ENCODE measurements around the gene FGD1.

Gene FGD1

DNA sequence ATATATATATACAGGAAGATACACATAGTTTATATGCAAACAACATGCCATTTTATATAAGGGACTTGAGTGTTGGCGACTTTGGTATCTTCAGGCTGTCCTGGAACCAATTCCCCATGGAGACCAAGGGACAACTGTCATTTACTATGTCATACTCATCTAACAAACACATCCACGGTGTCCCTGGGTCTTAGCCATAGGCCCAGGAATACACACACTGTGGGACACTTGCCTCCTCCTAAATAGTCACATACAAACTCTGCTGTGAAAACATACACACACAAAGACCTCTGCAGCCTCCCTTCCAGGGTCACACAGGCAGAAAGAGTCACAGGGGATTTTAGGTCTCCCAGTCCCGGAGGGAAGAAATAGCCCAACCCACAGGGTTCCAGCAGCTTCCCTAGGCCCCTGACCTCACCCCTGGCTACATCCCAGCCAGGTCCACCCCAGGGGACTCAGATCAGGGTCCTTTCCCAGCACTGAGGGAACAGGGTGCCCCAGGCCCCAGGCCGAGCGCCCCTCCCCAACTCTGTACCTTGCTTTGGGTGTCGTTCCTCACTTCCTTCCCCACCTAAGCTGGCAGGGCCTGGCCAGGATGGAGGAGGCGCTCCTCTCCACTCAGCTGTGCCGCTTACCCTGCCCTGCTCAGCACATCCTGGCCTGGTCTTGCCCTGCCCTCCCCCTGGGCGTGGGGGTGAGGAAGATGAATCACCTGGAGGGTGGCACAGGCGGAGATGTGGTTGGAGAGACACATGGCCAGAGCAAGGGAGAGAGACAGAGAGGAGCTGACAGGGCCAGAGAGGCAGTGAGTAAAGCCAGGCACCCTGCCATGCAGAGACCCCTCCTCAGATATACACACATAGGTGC lies 21.8 kb downstream of the FGD1 start:
- DNase-seq (ENCODE audit: low spot score) = no peak

DNA sequence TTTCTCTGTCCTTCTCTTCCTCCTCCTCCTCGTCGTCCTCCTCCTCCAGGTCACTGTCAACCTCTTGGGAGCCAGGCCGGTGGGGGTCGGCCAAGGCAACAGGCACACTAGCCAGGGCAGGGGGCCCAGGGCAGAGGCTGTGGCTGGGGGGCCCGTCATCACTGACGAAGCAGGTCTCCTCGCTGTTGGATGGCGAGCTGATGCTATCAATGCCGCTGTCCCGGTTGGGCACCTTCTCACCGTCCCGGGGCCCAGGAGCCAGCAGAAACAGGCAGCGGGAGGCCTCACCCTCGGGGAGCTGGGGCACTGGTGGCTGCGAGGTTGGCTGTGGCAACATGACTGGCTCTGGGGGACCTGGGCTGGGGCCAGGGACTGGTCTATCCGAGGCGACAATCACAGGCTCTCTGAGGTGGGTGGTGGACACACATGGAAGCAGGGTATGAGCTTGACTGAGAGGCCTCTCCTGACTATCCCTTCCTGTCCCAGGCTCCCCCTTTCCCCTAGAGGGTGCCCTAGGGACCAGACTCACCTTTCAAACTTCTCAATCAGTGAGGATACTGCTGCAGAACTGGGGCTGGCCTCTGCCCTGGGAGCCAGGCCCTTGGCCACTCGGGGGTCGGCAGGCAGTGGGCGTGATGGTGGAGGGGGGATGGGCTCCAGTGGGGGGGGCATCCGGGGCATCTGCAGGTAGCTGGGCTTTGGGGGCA lies 25.8 kb downstream of the FGD1 start:
- no peak for DNase-seq (ENCODE audit: low spot score)

DNA sequence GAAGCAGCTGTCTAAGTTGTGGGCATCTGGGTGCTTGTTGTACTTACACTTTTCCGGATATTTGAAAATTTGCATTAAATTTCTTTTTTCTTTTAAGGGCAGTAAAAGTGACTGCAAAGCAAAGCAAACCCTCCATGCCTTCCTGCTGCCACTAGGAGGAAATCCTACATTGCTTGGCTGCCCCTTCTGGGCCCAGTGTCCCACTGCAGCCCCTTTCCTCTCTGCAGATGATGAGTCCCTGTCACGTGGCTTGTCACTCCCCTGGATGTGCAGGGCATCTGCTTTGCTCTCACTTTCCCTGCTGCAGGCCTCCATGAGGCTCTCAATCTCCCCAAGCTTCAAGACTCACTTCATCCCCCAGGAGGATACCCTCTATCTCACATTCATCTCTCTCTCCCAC lies 43.1 kb downstream of the FGD1 start:
- DNase-seq (ENCODE audit: low spot score) = peak; percentile 28

DNA sequence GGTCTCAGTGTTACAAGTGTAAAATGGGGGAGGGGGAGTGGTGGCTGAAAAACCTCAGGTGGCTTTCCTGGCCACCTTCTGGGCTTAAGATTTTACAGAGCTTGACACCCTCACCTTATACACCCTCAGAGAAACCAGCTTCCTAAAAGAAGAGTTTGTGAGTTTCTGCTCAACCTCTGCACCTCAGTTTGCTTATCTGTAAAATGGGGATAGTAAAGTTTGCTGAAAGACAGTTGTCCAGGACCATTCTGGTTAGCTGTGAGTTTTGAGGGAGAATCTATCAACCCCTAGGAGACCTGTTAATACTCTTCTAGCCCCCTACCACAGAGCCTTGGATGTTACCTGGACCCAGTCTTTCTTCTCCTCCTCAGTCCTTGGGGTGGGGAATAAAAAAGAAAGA lies 46.1 kb downstream of the FGD1 start:
- DNase-seq (ENCODE audit: low spot score) = no peak

DNA sequence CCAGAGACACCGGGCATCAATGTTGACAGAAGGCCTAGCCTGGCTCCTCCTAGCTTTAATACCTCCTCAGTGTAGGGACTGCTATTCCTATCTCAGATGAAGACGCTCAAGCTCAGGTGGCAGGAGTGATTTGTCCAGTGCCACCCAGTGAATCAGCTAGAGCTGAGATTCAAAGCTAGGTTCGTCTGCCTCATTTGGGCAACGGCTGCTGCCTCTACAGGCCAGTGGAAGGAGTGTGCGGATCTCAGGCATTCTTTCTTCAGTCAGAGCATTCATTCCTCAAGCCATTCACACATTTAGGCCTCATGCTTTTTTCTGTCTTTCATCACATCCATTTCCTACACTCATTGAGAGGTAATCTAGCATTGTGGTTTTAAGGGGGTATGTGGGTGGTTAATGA lies 48.6 kb downstream of the FGD1 start:
- no peak for DNase-seq (ENCODE audit: low spot score)

DNA sequence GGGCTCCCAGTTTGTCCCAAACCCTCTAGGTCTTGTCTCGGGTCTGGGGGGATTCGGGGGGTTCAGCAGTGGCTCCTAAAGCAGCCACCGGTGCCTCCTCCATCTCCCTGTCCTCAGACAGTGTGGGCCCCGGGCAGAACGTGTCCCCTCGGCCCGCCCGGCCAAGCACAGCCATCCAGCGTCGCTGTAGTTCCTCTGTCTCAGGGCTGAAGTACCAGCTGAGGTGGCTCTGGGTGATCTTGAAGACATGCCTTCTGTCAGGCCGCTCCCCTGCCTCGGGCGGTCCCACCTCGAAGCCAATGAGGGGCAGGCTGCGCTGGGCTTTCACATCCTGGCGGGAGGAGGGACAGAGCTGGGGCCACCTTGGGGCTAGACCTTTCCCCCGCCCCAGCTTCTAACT lies 50.0 kb downstream of the FGD1 start:
- DNase-seq (ENCODE audit: low spot score) = no peak

DNA sequence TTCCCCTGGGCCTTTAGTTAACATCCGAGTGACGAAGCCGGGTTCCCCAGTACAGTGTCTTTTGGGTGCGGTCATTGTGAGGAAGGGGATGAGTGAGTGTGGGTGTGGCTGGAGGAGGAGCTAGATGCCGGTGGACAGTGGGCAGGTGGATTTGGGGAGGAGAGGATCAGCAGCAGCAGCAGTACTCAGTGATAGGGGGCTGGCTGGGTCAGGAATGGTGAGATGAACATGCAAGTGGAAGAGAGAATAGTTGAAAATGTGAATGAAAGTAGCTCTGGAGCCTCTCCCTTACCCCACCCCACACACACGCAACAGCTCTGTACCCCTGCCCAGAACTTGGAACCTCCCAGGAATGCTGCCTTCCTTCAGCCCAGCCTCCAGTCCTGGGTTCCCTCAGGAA lies 51.3 kb downstream of the FGD1 start:
- no peak for DNase-seq (ENCODE audit: low spot score)

DNA sequence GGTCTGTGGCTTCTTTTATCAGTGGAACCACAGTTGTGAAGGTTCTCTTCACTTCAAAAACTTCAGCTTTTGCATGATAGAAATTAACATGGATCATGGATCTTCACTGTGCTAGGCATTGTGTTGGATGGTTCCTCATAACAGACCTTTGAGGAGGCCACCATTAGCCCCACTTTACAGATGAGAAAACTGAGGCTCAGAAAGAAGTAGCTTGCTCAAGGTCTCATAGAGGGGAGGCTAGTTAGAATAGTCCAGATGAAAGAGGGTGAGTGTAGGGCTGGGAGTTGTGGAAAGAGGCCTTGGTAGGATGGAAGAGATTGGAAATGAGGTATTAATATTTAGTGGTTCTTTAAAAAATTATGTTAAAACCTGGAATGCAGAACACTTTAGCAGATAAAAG lies 53.2 kb downstream of the FGD1 start:
- DNase-seq (ENCODE audit: low spot score) = no peak

DNA sequence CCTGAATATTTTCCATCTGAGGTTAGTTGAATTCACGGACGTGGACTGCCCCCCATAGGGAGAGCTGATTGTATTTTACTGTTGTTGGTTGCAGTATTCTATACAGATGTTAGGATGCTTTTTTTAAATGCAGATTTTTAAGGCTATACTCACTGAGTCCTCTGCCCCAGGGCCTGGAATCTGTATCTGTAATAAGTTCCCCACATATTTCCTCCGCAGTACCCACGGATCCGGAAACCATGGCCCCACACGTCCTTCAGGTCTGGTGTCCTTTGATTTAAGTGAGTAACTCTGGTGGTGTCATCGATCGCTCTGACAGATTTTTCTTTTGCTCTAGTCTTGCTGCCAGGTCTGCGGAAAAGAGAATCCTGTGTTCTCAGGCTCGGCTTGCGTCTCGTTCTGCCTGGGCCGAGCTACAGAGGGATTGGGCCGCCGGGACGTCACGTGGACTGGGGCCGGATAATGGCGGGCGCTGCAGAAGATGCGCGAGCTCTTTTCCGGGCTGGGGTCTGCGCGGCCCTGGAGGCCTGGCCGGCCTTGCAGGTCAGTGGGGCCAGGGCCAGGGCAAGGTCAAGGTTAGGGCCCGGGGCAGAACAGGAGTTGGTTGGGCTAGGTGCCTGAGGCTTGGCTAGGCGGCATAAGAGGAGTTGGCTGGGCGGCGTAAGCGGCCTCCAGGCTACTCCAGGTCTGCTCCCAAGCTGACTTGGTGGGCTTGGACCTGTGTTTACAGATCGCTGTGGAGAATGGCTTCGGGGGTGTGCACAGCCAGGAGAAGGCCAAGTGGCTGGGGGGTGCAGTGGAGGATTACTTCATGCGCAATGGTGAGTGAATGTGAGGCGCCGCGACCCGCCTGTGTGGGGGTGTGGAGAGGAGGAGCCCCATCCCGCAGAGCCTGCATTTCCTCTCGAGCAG lies 55.8 kb downstream of the FGD1 start, which contains the start of gene TSR2:
TSS of gene TSR2 (plus strand) at position 445 of the 912 bp plus-strand sequence. CDS start at position 463, 18 bp downstream.
- peak; percentile 77 for DNase-seq (ENCODE audit: low spot score)

DNA sequence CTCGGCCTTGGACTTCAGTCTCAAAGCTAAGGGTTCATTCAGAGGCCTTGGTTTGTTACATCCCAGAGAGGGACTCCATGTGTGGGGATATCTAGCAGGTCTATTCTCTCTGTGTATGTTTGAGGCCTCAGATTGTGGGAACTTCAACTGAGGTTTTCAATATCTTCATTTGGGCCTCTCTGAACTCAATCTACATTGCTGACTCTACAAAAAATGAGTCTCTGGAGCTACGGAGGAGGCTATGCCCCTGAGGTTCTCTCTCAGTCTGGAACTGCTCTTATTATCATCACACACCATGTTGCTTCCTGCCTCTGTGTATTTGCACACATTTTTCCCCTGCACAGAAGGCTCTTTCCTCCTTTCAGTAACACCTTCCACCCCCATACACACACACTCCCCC lies 60.9 kb downstream of the FGD1 start:
- no peak for DNase-seq (ENCODE audit: low spot score)

DNA sequence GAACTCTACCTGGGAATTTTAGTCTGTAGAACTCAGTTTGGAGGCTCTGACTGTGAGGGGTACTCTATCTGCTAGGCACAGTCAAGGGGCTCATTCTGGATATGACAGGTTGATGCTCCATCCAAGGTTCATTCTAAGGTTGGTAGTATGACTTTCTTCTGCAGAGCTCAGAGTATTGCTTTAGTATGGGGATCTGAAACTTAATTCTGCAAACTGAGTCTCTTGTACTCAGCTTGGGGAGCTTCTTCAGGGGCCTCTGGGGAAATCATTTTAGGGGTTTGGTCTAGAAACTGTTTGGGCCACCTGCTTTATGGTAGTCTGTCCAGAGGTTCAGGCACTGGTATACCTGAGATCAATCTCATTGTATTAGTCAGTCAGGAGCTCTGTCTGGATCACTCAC lies 65.5 kb downstream of the FGD1 start:
- DNase-seq (ENCODE audit: low spot score) = no peak

DNA sequence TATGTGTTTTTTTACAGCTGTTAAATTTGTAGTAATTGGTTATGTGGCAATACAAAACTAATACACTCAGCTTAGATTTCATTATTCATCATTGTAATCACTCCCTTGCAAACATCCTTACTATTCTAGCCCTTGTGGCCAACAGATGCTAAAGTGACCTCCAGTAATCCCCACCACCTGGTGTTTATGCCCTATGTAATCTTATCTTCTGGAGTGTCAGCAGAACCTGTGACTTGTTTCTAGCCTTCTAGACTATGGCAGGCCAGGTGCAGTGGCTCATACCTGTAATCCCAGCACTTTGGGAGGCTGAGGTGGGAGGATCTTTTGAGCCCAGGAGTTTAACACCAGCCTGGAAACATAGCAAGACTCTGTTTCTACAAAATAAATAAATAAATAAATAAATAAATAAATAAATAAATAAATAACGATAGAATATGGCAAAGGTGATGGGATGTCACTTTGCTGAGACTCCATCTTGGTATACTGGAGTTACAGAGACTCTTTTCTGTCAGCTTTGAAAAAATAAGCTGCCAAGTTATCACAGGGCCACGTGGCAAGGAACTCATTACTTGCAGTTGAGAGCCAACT lies 68.1 kb downstream of the FGD1 start:
- DNase-seq (ENCODE audit: low spot score) = no peak

DNA sequence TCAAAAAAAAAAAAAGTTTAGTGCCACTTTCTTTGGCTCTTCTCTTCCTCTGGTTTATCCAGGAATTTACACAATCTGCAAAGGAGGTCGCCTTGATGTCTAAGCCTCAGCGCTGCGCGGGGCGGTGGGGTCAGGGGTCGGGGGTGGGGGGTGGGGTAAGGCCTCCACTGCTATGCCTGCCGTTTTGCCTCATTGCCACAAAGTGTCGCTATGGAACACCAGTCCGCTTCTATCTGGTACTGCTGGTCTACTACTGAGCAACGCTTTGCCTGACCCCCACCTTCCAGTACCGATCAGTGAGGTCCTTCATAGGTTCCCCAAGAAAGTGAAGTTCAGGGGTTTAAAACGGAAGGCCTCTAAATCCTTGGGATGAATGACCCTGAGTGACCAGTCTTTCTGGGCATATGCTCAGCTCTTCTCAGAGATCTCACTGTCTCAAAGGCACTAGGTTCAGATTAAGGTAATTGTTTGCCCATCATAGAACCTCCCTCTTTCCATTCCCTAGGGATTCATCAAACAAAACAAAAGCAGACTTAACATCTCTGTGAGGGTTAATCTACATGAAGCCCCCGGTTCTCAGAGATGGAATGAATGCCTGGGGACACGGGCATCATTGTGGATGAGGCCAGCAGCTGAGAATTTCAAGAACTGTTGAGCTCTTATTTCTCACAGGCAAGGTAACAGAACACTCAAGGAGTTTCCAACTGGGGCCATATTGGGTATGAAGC lies 72.7 kb downstream of the FGD1 start:
- DNase-seq (ENCODE audit: low spot score) = no peak

DNA sequence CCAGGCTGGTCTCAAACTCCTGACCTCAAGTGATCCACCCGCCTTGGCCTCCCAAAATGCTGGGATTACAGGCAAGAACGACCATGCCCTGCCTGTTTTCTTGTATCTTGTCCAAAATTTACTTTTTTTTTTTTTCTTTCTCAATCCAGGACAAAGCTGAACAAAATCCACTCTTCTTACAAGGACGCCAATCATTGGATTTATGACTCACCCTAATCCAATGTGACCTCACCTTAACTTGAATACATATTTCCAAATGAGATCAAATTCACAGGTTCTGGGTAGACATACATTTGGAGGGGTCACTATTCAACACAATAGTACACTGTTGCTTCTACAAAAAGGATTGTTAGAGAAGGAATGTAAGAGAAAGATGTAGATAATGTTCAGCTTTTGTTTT lies 73.9 kb downstream of the FGD1 start:
- DNase-seq (ENCODE audit: low spot score) = no peak

DNA sequence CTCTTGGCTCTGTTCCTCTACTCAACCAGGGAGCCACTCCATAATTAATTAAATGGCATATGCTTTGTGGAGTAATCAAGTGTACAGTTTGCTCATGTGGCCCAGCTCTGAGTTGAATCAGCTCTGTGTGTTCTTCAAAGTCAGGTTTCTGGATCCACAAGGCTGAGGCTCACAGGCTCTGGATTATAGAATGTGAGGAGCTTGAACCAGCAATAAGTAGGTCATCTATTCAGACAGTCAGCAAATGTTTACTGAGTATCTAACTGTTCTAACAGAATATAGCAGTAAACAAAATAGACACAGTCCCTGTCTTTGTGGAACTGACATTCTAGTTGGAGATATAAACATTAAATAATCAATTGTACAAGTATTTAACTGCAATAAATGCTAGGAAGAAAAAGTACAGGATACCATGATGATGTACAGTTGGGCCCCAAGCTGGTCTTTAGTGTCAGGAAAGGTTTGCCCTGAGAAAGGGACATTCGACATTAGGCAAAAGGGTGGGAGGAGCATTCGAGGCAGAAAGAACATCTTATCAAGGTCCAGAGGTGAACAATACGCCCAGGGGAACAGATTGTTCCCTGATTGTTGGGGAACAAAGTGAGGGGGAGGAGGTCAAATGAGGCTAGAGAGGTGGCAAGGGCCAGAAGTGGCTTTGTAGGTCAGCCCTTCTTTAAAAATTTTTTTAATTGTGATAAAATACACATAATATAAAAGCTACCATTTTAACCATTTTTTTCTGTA lies 76.3 kb downstream of the FGD1 start:
- no peak for DNase-seq (ENCODE audit: low spot score)

DNA sequence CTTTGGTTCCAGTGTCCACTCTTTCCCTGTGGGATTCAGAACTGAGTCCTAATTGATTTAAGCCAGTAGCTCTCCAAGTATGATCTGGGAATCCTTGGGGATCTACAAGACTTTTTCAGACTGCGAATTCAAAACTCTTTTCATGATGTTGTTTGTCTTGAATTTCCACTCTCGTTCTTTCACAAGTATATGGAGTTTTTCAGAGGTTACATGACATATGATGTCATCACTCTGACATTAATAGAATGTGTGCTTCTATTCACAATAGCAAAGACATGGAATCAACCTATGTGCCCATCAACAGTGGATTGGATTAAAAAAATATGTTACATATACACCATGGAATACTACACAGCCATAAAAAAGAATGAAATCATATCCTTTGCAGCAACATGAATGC lies 79.1 kb downstream of the FGD1 start:
- DNase-seq (ENCODE audit: low spot score) = no peak

DNA sequence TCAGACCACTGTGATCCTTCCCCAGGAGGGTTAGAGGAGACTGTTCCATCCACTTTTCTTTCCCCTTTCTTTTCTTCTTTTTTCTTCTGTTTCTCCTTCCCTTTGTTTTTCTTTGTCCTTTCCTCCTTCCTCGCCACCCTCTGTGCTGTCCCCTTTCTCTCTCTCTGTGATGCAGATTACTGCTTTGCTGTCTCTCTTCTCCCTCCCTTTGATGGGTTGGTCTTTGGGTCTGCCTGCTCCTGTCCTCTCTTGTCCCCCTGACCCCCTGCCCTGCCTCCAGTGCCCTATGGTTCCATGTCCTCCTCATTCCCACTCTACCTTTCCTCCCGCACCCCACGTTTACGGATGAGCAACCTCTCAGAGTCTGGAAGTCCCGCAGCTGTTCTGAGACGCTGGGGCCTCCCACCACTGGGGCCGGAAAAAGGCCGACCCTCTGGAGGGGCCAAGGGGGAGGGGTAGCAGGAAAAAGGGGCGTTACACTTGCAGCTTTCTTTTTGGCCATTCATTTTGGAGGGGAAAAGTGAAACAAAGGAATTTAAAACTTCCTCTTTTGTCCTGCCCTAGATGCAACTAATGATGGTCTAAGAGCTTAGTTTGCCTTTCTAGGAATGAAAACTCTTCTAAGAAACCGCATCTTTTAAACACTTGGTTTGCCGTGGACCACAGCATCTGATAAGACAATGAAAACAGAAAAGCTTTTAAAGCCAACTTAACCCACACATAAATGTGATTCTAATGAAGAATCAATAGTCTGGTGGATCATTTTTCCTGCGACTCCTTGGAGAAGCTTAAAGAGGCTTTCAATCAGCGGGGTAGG lies 80.3 kb downstream of the FGD1 start:
- no peak for DNase-seq (ENCODE audit: low spot score)

DNA sequence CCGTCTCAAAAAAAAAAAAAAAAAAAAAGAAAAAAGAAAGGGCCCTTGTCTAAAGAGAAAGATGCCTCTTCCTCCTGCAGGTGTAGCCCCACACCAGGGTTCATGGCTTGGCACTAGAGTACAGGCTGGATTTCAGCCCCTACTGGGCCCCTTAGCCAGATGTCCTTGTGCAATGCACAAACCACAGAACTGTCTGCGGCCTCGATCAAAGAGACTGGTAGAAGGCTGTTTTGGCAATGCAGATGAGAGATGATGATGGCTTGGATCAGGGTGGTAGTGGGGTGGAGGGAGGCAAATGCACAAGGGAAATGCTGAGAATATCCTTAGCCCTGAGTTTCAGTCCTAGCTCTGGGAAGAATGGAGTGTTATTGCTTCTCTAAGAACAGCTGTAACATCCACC lies 82.3 kb downstream of the FGD1 start:
- no peak for DNase-seq (ENCODE audit: low spot score)

DNA sequence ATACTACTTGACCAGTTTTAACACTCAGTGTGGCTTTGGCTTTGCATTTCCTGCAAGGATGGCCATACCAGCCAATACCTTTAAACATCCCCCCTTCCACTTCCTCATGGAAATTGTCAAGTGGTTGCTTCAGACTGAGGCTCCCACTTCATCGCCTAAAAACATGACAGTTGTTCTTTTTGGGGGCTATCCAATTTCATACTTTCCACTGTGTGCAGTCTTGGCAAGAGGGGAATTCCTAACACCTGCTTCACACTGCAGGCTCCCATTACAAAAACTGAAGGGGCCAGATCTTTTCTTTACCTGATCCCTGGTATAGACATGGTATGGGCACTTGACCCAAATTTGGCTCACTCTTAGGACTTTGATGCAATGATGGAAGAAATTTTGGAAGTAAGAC lies 84.3 kb downstream of the FGD1 start:
- DNase-seq (ENCODE audit: low spot score) = no peak

DNA sequence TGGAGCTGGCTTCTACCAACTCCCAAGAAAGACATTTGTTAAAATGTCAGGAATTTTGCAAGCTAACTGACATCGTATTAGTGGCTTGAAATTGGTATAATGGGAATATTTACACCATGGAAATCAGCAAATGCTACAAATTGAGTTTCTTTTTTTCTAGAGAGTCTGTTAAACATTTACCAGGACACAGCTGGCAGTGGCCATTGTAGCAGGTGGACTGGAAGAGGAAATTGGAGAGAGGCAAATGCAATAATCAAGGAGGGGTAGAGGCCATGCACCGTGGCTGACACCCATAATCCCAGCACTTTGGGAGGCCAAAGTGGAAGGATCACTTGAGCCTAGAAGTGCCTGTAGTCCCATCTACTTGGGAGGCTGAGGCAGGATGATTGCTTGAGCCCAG lies 88.8 kb downstream of the FGD1 start:
- no peak for DNase-seq (ENCODE audit: low spot score)
